ENCODE measurements around the gene SH3D19. TPM values are rescaled to one million over a fixed set of nuclear protein-coding genes. Genes with fewer than 3 reads are reported as not detected.

Gene SH3D19
- total RNA-seq, 1 donor from 2014 or later, result 110 TPM

DNA sequence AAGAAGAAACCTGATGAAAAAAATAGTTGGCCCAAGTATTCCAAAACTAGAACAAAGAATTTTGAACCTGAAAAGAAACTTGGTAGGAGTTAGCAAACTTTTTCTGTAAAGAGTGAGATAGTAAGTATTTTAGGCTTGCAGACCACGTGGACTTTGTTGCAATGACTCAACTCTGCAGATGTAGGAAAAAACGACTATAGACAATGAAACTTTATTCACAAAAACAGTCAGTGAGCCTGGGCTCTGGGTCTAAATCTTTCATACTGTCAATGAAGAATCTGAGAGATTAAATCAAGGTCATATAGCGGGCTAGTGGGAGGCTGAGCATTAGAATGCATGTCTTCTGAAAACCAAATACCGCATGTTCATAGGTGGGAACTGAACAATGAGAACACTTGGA, 23.0 kb downstream of the SH3D19 start:
- intact Hi-C loops (cut with DNase I), result no loop called here
- H3K27me3 ChIP-seq, result no peaks in the 10 kb centered on the region
- H3K4me3 ChIP-seq, result no peak overlapping the region
- TF ChIP-seq, protein P1, sequence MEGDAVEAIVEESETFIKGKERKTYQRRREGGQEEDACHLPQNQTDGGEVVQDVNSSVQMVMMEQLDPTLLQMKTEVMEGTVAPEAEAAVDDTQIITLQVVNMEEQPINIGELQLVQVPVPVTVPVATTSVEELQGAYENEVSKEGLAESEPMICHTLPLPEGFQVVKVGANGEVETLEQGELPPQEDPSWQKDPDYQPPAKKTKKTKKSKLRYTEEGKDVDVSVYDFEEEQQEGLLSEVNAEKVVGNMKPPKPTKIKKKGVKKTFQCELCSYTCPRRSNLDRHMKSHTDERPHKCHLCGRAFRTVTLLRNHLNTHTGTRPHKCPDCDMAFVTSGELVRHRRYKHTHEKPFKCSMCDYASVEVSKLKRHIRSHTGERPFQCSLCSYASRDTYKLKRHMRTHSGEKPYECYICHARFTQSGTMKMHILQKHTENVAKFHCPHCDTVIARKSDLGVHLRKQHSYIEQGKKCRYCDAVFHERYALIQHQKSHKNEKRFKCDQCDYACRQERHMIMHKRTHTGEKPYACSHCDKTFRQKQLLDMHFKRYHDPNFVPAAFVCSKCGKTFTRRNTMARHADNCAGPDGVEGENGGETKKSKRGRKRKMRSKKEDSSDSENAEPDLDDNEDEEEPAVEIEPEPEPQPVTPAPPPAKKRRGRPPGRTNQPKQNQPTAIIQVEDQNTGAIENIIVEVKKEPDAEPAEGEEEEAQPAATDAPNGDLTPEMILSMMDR (IDR thresholded peaks at IDR 0.05), result no peak
- peaks cover 2 to 13% of the 10 kb centered on the region in 2 donors for H3K4me1 ChIP-seq
- DNase-seq (ENCODE audit: low spot score in 2 of 2), result no peak
- H3K36me3 ChIP-seq, result no peaks in the 10 kb centered on the region
- no peaks in the 10 kb centered on the region for H3K9me3 ChIP-seq
- no peak overlapping the region for H3K27ac ChIP-seq

DNA sequence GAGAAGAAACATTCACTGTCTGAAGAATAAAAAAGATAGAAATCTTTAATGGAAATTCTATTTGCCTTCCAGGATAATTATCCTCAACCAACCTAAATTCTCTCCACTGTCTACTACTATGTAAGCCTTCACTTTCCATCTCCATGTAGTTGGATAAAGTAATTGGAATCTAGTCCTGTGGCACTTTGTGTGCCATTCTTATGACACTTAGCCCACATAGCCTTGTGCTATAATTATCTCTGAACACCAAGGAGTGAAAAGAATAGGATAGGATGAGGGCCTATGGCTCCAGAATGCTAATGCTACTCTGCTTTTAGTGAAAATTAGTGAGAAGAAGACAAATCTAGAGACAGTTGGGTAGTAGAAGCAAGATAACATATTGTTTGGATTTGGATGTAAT, 28.2 kb downstream of the SH3D19 start:
- intact Hi-C loops (cut with DNase I), result no loop called here
- H3K4me1 ChIP-seq, result peaks cover 0 to under 1% of the 10 kb centered on the region in 2 donors
- no peak overlapping the region for H3K27ac ChIP-seq
- no peak for DNase-seq (ENCODE audit: low spot score in 2 of 2)
- no peaks in the 10 kb centered on the region for H3K27me3 ChIP-seq
- TF ChIP-seq, protein P1 (IDR thresholded peaks at IDR 0.05), result no peak
- H3K36me3 ChIP-seq, result no peaks in the 10 kb centered on the region
- no peak overlapping the region for H3K4me3 ChIP-seq
- H3K9me3 ChIP-seq, result no peaks in the 10 kb centered on the region

- Histone ChIP-seq H3K4me1 (no peaks in the 10 kb centered on the region), H3K9me3 (no peaks in the 10 kb centered on the region), H3K27me3 (no peaks in the 10 kb centered on the region), H3K36me3 (no peaks in the 10 kb centered on the region), H3K4me3 (no peak overlapping the region), H3K27ac (no peak overlapping the region)
- TF ChIP-seq, protein P1 (IDR thresholded peaks at IDR 0.05), result no peak
- DNase-seq (ENCODE audit: low spot score in 2 of 2), result no peak
- intact Hi-C loops (cut with DNase I), result no loop called here
Observed at GRCh38 chr4:151296227-151296626, 29.2 kb downstream of the SH3D19 start.

DNA sequence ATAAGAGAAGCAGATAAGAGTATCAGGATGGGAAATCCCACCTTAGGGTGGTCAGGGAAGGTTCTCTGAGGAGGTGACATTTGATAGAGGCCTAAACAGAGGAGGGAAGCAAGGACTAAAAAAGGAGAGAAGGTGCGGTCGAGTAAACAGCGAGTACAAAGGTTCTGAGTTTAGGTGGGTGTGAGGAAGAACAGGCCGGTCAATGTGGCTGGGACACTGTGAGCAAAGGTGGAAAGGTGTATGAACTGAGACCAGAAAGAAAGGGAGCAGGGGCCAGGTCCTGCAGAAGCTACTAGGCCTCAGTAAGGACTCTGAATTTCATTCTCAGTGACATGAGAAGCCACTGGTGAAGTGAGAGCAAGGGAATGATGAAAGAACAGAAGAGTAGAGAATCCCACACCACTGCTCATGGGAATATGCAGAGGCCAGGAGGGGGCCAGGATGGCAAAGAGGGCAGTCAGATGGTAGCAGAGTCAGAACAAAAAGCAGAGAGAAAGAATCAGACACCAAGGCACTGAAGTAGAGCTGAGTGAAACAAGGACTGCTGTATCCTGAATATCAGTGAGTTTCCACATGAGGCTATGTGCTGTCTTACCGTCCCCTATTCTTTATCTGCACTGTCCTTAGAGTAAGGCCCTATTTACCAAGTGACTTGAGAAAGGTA, 30.4 kb downstream of the SH3D19 start:
- intact Hi-C loops (cut with DNase I), result no loop called here
- H3K27me3 ChIP-seq, result no peaks in the 10 kb centered on the region

GRCh38 chr4:151292038-151292437, 33.4 kb downstream of the SH3D19 start:
- no peak for DNase-seq (ENCODE audit: low spot score in 2 of 2)
- no peaks in the 10 kb centered on the region for H3K27me3 ChIP-seq
- no peaks in the 10 kb centered on the region for H3K36me3 ChIP-seq

More for the DNA sequence above, 30.4 kb downstream of the SH3D19 start:
- TF ChIP-seq, protein P1 (IDR thresholded peaks at IDR 0.05), result no peak
- Histone ChIP-seq H3K36me3 (no peaks in the 10 kb centered on the region), H3K27ac (no peak overlapping the region), H3K9me3 (no peaks in the 10 kb centered on the region), H3K4me1 (no peaks in the 10 kb centered on the region), H3K4me3 (no peak overlapping the region)
- no peak for DNase-seq (ENCODE audit: low spot score in 2 of 2)

More at GRCh38 chr4:151292038-151292437, 33.4 kb downstream of the SH3D19 start:
- TF ChIP-seq, protein P1 (IDR thresholded peaks at IDR 0.05), result no peak
- Histone ChIP-seq H3K9me3 (no peaks in the 10 kb centered on the region), H3K27ac (no peak overlapping the region), H3K4me3 (no peak overlapping the region), H3K4me1 (no peaks in the 10 kb centered on the region)
- intact Hi-C loops (cut with DNase I), result no loop called here
